ENCODE measurements around the gene CTSC. TPM values are rescaled to one million over a fixed set of nuclear protein-coding genes. Genes with fewer than 3 reads are reported as not detected.

CTSC gene
- total and polyA plus RNA-seq, 9 of the 15 experiments (the other 6 are each of a cell fraction or from before 2014, with no cell fraction given): 113 to 403 (median 187) TPM

DNA sequence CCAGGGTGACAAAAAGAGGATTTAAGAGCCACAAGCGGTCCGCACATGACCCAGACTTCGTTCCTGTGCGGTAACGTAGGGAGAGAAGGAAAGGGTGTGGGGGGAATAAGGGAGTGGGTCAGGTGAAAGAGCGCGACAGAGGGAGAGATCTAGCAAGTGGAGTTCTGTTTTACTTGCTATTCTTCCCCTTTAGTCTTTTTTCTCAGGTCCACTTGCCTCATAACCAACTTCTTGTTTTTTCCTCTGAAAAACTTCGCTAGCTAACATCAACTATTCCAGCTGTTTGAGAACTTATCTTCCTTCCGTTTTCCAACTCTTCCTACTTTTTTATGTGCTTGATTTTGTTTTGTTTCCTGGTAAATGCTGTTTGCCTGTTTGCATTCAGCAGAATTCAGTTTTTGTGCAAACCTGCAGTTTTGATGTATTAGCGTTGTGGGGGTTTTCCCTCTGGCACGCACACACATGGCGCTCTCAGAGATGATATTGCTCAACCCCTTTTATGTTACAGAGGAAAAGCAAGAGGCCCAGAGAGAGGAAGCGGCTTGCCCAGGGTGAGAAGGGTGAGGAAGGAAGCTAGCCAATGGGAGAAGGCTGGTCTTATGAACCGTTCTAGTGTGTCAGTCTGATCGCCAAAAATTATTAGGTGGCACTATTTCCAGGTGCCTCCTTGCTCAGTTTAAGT lies 592 bp upstream of the CTSC start (continued):
- TF ChIP-seq, protein P1, sequence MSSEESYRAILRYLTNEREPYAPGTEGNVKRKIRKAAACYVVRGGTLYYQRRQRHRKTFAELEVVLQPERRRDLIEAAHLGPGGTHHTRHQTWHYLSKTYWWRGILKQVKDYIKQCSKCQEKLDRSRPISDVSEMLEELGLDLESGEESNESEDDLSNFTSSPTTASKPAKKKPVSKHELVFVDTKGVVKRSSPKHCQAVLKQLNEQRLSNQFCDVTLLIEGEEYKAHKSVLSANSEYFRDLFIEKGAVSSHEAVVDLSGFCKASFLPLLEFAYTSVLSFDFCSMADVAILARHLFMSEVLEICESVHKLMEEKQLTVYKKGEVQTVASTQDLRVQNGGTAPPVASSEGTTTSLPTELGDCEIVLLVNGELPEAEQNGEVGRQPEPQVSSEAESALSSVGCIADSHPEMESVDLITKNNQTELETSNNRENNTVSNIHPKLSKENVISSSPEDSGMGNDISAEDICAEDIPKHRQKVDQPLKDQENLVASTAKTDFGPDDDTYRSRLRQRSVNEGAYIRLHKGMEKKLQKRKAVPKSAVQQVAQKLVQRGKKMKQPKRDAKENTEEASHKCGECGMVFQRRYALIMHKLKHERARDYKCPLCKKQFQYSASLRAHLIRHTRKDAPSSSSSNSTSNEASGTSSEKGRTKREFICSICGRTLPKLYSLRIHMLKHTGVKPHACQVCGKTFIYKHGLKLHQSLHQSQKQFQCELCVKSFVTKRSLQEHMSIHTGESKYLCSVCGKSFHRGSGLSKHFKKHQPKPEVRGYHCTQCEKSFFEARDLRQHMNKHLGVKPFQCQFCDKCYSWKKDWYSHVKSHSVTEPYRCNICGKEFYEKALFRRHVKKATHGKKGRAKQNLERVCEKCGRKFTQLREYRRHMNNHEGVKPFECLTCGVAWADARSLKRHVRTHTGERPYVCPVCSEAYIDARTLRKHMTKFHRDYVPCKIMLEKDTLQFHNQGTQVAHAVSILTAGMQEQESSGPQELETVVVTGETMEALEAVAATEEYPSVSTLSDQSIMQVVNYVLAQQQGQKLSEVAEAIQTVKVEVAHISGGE (CRISPR knock-in tag; IDR thresholded peaks at IDR 0.05): no peak
- TF ChIP-seq ZNF655 (CRISPR knock-in tag; IDR thresholded peaks at IDR 0.05): no peak
- no peak for TF ChIP-seq ELF2 (CRISPR knock-in tag; IDR thresholded peaks at IDR 0.05)
- TF ChIP-seq JUNB (CRISPR knock-in tag; conservative IDR thresholded peaks at IDR 0.05): no peak
- no peak for TF ChIP-seq BRF1 (IDR thresholded peaks at IDR 0.05; ENCODE audit: borderline replicate concordance, extremely low read depth, insufficient read length)
- no peak for TF ChIP-seq ZFP30 (CRISPR knock-in tag; IDR thresholded peaks at IDR 0.05; ENCODE audit: borderline replicate concordance)
- no peak for TF ChIP-seq MCM3 (IDR thresholded peaks at IDR 0.05)
- no peak for TF ChIP-seq SOX6 (IDR thresholded peaks at IDR 0.05)
- no peak for TF ChIP-seq TAF7 (tag; IDR thresholded peaks at IDR 0.05)
- TF ChIP-seq TBP (optimal IDR thresholded peaks at IDR 0.05; ENCODE audit: low read depth, low read length): no peak
- TF ChIP-seq MYC (IDR thresholded peaks at IDR 0.05; ENCODE audit: low read depth, low read length): peak; percentile 54; the same call in 1 of the 2 replicates
- no peak for TF ChIP-seq MYC (CRISPR knock-in tag; IDR thresholded peaks at IDR 0.05; ENCODE audit: borderline replicate concordance, low read depth)
- no peak for TF ChIP-seq TAF15 (IDR thresholded peaks at IDR 0.05; ENCODE audit: low read depth, low read length)
- no peak for TF ChIP-seq HNRNPUL1 (IDR thresholded peaks at IDR 0.05; ENCODE audit: low read length)
- TF ChIP-seq MNT (conservative IDR thresholded peaks at IDR 0.05): no peak; a peak in 1 of 4 replicates
- no peak; the same call in 1 of the 2 replicates for TF ChIP-seq ELF1 (tag; IDR thresholded peaks at IDR 0.05)
- TF ChIP-seq POLR2AphosphoS2 (IDR thresholded peaks at IDR 0.05; ENCODE audit: low read length): no peak

Measured in K562 (cell line).